ENCODE results near the gene MFSD2A.
"Not testable (repeated sequence)": the region's sequence is repeated elsewhere in the genome, so short reads cannot be mapped to it uniquely, and the experiment has no call there.

Gene MFSD2A

DNA sequence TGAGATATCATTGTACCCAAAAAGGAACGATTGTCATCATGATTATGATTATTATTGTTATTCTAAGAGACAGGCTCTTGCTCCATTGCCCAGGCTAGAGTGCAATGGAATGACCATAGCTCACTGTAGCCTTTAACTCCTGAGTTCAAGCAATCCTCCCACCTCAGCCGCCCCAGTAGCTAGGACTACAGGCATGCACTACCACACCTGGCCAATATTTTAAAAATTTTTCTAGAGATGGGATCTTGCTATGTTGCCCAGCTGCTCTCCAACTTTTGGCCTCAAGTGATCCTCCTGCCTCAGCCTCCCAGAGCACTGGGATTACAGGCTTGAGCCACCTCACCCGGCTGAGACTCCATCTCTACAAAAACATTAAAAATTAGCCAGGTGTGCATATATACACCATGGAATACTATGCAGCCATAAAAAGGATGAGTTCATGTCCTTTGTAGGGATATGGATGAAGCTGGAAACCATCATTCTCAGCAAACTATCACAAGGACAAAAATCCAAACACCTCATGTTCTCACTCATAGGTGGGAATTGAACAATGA lies 52.6 kb downstream of the MFSD2A start:
- not testable (repeated sequence) for DNase-seq

DNA sequence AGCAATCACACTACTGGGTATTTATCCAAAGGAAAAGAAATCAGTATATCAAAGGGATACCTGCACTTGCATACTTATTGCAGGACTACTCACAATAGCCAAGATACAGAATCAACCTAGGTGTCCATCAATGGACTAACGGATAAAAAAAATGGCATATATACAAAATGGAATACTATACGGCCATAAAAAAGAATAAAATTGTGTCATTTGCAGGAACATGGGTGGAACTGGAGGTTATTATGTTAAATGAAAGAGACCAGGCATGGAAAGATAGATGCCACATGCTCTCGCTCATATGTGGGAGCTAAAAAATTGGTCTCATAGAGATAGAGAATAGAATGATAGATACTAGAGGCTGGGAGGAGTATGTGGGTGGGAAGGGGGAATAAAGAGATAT lies 56.3 kb downstream of the MFSD2A start:
- no peak for DNase-seq

DNA sequence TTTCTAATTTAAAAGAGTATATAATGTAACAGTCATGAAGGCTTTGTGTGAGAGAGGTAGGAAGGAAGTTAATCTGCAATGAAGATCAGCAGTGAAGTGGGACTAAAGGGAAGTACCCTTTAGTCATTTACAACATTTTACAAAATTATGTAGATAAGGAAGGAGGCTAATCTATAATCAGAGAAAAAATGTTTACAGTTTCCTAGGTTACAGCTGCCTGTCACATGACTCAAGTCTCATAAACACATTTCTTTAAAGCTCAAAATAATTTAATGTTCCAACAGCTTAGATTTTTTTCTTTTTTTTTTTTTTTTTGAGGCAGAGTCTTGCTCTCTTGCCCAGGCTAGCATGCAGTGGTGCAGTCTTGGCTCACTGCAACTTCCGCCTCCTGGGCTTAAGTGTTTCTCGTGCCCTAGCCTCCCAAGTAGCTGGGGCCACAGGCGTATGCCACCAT lies 59.3 kb downstream of the MFSD2A start:
- no peak for DNase-seq

DNA sequence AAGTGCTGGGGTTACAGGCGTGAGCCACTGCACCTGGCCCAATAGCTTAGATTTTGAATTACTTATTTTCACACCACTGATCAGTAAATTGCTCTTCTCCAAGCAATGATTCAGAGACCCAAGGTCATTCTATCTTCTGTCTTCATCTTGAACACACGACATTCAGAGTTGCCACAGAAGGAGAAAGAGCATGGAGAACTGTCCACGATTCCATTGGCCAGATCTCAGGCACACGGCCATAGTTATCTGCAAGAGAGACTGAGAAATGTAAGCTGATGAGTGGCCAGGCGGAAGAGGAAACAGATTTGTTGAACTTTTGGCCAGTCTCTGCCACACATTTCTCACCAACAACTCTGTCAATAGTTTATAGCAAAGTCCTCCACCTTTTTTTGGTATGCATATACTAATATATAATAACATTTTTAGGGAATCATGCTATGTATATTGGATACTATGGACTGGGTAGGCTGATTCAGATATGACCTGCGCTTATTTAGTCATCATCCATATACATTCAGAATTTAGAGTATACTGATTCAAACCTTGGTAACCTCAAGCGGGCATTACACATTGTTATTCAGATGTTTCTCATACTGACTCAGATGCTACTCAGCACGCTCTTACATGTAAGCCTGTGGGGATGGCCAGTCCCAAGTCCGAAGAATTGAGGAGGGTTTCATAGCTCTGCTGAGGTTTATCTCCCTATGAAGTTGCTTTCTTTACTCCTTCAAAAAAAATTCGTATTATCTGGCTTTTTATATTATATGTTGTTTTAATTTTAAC lies 60.1 kb downstream of the MFSD2A start:
- DNase-seq, result no peak

DNA sequence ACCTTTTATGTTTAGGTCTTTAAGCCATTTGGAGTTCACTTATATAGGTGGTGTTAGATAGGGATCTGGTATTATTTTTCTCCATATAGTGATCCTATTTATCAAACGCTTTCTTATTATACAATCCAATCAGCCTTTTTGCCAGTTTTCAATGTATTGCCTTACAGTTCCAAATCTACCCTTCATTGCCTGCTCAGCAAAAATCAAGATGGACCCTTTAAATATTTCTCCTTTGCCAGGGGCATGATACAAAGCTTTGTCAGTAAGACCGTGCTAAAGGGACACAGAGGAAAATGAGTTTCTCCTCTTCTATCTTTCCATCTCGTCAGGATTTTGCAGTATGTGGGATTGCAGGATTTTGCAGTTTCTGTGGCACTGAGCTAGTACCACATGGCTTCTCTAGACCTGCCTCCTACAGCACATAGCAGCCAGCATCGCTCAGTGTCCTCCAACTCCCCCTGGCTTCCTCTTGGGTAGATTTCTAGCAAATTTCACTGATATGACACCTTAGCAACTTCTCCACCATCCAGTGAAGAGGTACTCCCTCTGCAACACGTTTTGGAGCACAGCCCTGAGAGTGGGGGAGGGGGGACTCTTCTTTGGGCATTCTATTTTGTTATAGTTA lies 63.1 kb downstream of the MFSD2A start:
- DNase-seq, result no peak
